H1 (cell line): Measurements from ENCODE around the gene PEAK1. TPM values are rescaled to one million over a fixed set of nuclear protein-coding genes. Genes with fewer than 3 reads are reported as not detected.

Experiments
- CTCF ChIA-PET: fragments of 300-600 bp; sonication (Branson Sonifier 250); formaldehyde crosslinking; loops from one replicate; lab custom pipeline; 2021; ENCODE audit not compliant: partially characterized antibody; lab: Charles Lee
- POLR2A ChIA-PET: fragments of 300-600 bp; sonication (Branson Sonifier 250); formaldehyde crosslinking; loops from one replicate; lab custom pipeline; 2021; ENCODE audit warnings: inconsistent platforms; ENCODE audit not compliant: partially characterized antibody; lab: Charles Lee
- DNase-seq, 2 experiments: peaks; one replicate each; pipeline versions ENCODE4 v3.0.0 to v3.0.0-alpha.2; 2010 to 2022; ENCODE audit warnings: low spot score in 2 of 2, low read depth in 1 of 2, mixed read lengths in 1 of 2
- FAIRE-seq: peaks from 2 replicates; lab custom pipeline; 2011; peaks lifted over from hg19 to GRCh38; lab: Jason Lieb, UNC
- H2AFZ ChIP-seq: 2 replicates; pipeline ENCODE4 v1.8.1; 2012; ENCODE audit warnings: low read length, inconsistent platforms
- H2AK5ac ChIP-seq: 2 replicates; pipeline ENCODE4 v1.6.1; 2013; ENCODE audit warnings: low read depth, low read length
- H2BK120ac ChIP-seq: replicated peaks from 2 replicates; pipeline ENCODE3; 2013; ENCODE audit warnings: low read depth, low read length, inconsistent platforms
- H2BK12ac ChIP-seq: 2 replicates; pipeline ENCODE4 v1.6.1; 2013; ENCODE audit warnings: low read depth, low read length
- H2BK15ac ChIP-seq: 2 replicates; pipeline ENCODE4 v1.6.1; 2013; ENCODE audit warnings: low read length
- H2BK20ac ChIP-seq: 2 replicates; pipeline ENCODE4 v1.6.1; 2013; ENCODE audit warnings: low read length
- H2BK5ac ChIP-seq: 2 replicates; pipeline ENCODE4 v1.6.1; 2013; ENCODE audit warnings: low read depth, low read length
- H3K14ac ChIP-seq: 2 replicates; pipeline ENCODE4 v1.6.1; 2013; ENCODE audit warnings: inconsistent platforms; ENCODE audit not compliant: insufficient read length
- H3K18ac ChIP-seq: 2 replicates; pipeline ENCODE4 v1.6.1; 2013; ENCODE audit warnings: low read length; ENCODE audit errors: extremely low read depth
- H3K23ac ChIP-seq: 2 replicates; pipeline ENCODE4 v1.6.1; 2013; ENCODE audit warnings: inconsistent platforms; ENCODE audit not compliant: insufficient read length
- H3K23me2 ChIP-seq: 2 replicates; pipeline ENCODE4 v1.6.1; 2013; ENCODE audit warnings: low read depth, low read length
- H3K27ac ChIP-seq: 2 replicates; pipeline ENCODE4 v1.6.1; 2011; ENCODE audit warnings: low read depth, low read length, inconsistent platforms
- H3K27me3 ChIP-seq, 4 experiments: replicated peaks in 1 of 4; 1 replicate in 1 of 4; 2 replicates in 3 of 4; pipeline versions ENCODE4 v1.6.1 to v1.8.1; 2011 to 2013; ENCODE audit warnings: low read length in 3 of 4, mild to moderate bottlenecking in 3 of 4, inconsistent platforms in 2 of 4, mixed read lengths in 2 of 4, moderate library complexity in 1 of 4; ENCODE audit not compliant: control insufficient read depth in 3 of 4, insufficient read depth in 3 of 4; ENCODE audit errors: extremely low read depth in 1 of 4
- H3K36me3 ChIP-seq, 4 experiments: 2 replicates each; pipeline versions ENCODE4 v1.6.1 to v1.8.1; 2011 to 2013; ENCODE audit warnings: mild to moderate bottlenecking in 4 of 4, low read length in 3 of 4, moderate library complexity in 2 of 4, control low read depth in 1 of 4, inconsistent platforms in 1 of 4; ENCODE audit not compliant: insufficient read depth in 4 of 4, control insufficient read depth in 2 of 4
- H3K4ac ChIP-seq: replicated peaks from 2 replicates; pipeline ENCODE3; 2013; ENCODE audit warnings: low read length, low read depth, mixed read lengths, inconsistent platforms; ENCODE audit not compliant: insufficient read length
- H3K4me1 ChIP-seq, 4 experiments: replicated peaks in 1 of 4; 1 replicate in 1 of 4; 2 replicates in 3 of 4; pipeline versions ENCODE4 v1.6.1 to v1.8.1; 2011 to 2013; ENCODE audit warnings: low read length in 3 of 4, inconsistent platforms in 2 of 4, mixed read lengths in 1 of 4; ENCODE audit not compliant: insufficient read depth in 4 of 4, control insufficient read depth in 3 of 4
- H3K4me2 ChIP-seq, 2 experiments: 2 replicates each; pipeline versions ENCODE4 v1.6.1 to v1.8.1; 2011 to 2013; ENCODE audit warnings: low read depth in 2 of 2, low read length in 2 of 2, control low read depth in 1 of 2, inconsistent platforms in 1 of 2, mild to moderate bottlenecking in 1 of 2; ENCODE audit not compliant: insufficient read depth in 1 of 2
- H3K4me3 ChIP-seq, 4 experiments: fragments of 200-600, 300-600 bp in 1 of 4; sonication (generic), shearing (Covaris generic), sonication (Bioruptor Twin) in 1 of 4; 2 replicates each; pipeline versions ENCODE4 v1.5.1 to v1.8.1; 2011 to 2016; ENCODE audit warnings: low read length in 4 of 4, low read depth in 3 of 4, control low read depth in 2 of 4, inconsistent platforms in 2 of 4, mild to moderate bottlenecking in 2 of 4, mixed read lengths in 1 of 4, moderate library complexity in 1 of 4; ENCODE audit not compliant: insufficient read depth in 2 of 4; ENCODE audit errors: extremely low read depth in 1 of 4
- H3K56ac ChIP-seq: replicated peaks from 2 replicates; pipeline ENCODE3; 2013; ENCODE audit warnings: low read depth, mild to moderate bottlenecking, mixed read lengths, low read length, inconsistent platforms; ENCODE audit not compliant: insufficient read length
- H3K79me1 ChIP-seq: 2 replicates; pipeline ENCODE4 v1.6.1; 2013; ENCODE audit warnings: low read depth, low read length, control low read depth
- H3K79me2 ChIP-seq, 2 experiments: 2 replicates each; pipeline versions ENCODE4 v1.6.1 to v1.8.1; 2012 to 2013; ENCODE audit warnings: low read length in 2 of 2, mild to moderate bottlenecking in 2 of 2, inconsistent platforms in 1 of 2; ENCODE audit not compliant: insufficient read depth in 2 of 2, control insufficient read depth in 1 of 2
- H3K9ac ChIP-seq, 4 experiments: replicated peaks in 1 of 4; 1 replicate in 1 of 4; 2 replicates in 3 of 4; pipeline versions ENCODE4 v1.6.1 to v1.8.1; 2011 to 2013; ENCODE audit warnings: low read depth in 3 of 4, low read length in 3 of 4, control low read depth in 2 of 4, mild to moderate bottlenecking in 2 of 4, moderate library complexity in 2 of 4, inconsistent platforms in 1 of 4; ENCODE audit errors: extremely low read depth in 1 of 4
- H3K9me3 ChIP-seq, 2 experiments: 2 replicates each; pipeline versions ENCODE4 v1.6.1 to v1.8.1; 2012 to 2013; ENCODE audit warnings: mild to moderate bottlenecking in 2 of 2, moderate library complexity in 2 of 2, control low read depth in 1 of 2, inconsistent platforms in 1 of 2, low read depth in 1 of 2, low read length in 1 of 2, mixed read lengths in 1 of 2; ENCODE audit not compliant: insufficient read depth in 2 of 2
- H4K20me1 ChIP-seq, 2 experiments: replicated peaks in 1 of 2; 2 replicates each; pipeline versions ENCODE3 to v1.8.1; 2011 to 2013; ENCODE audit warnings: inconsistent platforms in 2 of 2, low read length in 2 of 2, mild to moderate bottlenecking in 1 of 2; ENCODE audit not compliant: insufficient read depth in 2 of 2, control insufficient read depth in 1 of 2
- H4K5ac ChIP-seq: 2 replicates; pipeline ENCODE4 v1.6.1; 2013; ENCODE audit warnings: low read length, low read depth, mixed read lengths, inconsistent platforms; ENCODE audit not compliant: insufficient read length
- H4K8ac ChIP-seq: 2 replicates; pipeline ENCODE4 v1.8.0; 2013; ENCODE audit warnings: mild to moderate bottlenecking, moderate library complexity, low read length, inconsistent platforms; ENCODE audit not compliant: insufficient read depth; ENCODE audit errors: extremely low read depth
- H4K91ac ChIP-seq: replicated peaks from 2 replicates; pipeline ENCODE3; 2013; ENCODE audit warnings: low read length, mixed read lengths, inconsistent platforms; ENCODE audit not compliant: insufficient read length
- SIN3A ChIP-seq, 2 experiments: IDR thresholded peaks in 1 of 2; conservative IDR thresholded peaks in 1 of 2; 2 replicates each; pipeline ENCODE4 v1.6.1; 2011 to 2012; ENCODE audit warnings: low read length in 2 of 2, improper control_type of control experiment in 1 of 2, low read depth in 1 of 2, mild to moderate bottlenecking in 1 of 2
- TAF1 ChIP-seq: IDR thresholded peaks from 2 replicates; pipeline ENCODE4 v1.6.1; 2011; ENCODE audit warnings: mild to moderate bottlenecking, low read depth, low read length
- TAF7 ChIP-seq: optimal IDR thresholded peaks from 2 replicates; pipeline ENCODE3; 2011; ENCODE audit warnings: low read depth, mild to moderate bottlenecking, inconsistent platforms, low read length, moderate library complexity, borderline replicate concordance
- WGBS, 2 experiments: shearing (Covaris generic) in 1 of 2; methylation state at CpG; one replicate each; pipeline versions ENCODE4 v1.1.6 to v1.1.7; 2013 to 2015; ENCODE audit warnings: low lambda C conversion rate in 2 of 2, mixed read lengths in 2 of 2, inconsistent platforms in 1 of 2, low coverage in 1 of 2, missing lambda C conversion rate in 1 of 2; ENCODE audit not compliant: insufficient replicate concordance in 2 of 2, insufficient coverage in 1 of 2, insufficient read length in 1 of 2; ENCODE audit errors: extremely low coverage in 1 of 2, missing lambda C conversion rate in 1 of 2; 5-methylcytosine and 5-hydroxymethylcytosine counted together
- polyA plus RNA-seq, 7 experiments: library from polyadenylated mRNA; depleted of rRNA in 3 of 7; stranded (reverse) in 5 of 7; unstranded in 2 of 7; fragments of >200 nt in 5 of 7; fragments of 200-250 nt in 2 of 7; gene quantifications; 1 replicate in 5 of 7; 2 replicates in 1 of 7; 4 replicates in 1 of 7; pipeline versions ENCODE4 v1.2.1 to v1.2.3, GENCODE V29; 2011 to 2013; ENCODE audit warnings: missing spikeins in 2 of 7, mixed read lengths in 2 of 7
- total RNA-seq: library from RNA; stranded (reverse); fragmentation: NEBNext Ultra II Directional; extraction: Animal tissue kit (Norgen Biotek cat#: 25700); gene quantifications from 2 replicates; pipeline ENCODE4 v1.2.1, GENCODE V29; 2021

PEAK1 gene
- total and polyA plus RNA-seq, 2 of the 8 experiments (the other 6 are each of a cell fraction or from before 2014, with no cell fraction given), result 8.8 to 44.8 TPM

- Histone ChIP-seq H4K91ac (no peak overlapping the region), H3K14ac (no peak overlapping the region), H2BK120ac (no peak overlapping the region), H3K9ac (no peak overlapping the region), H2BK15ac (no peak overlapping the region), H2BK20ac (no peak overlapping the region), H3K4ac (no peak overlapping the region), H4K5ac (no peak overlapping the region), H4K20me1 (peaks cover 1 to 4% of the 10 kb centered on the region in 2 experiments), H3K56ac (no peak overlapping the region), H3K23ac (no peak overlapping the region), H3K4me2 (no peak overlapping the region), H2BK12ac (no peak overlapping the region), H3K4me3 (no peak overlapping the region), H2AK5ac (no peak overlapping the region), H3K27ac (no peak overlapping the region), H3K27me3 (no peaks in the 10 kb centered on the region), H4K8ac (no peak overlapping the region), H3K23me2 (no peaks in the 10 kb centered on the region), H2AFZ (no peak overlapping the region), H3K18ac (no peak overlapping the region), H3K36me3 (no peaks in the 10 kb centered on the region; a peak in 1 of 8 replicates), H3K9me3 (no peaks in the 10 kb centered on the region), H3K79me1 (no peaks in the 10 kb centered on the region), H2BK5ac (no peak overlapping the region), H3K4me1 (no peaks in the 10 kb centered on the region), H3K79me2 (peaks cover 0 to 39% of the 10 kb centered on the region in 2 experiments; a peak in 2 of 4 replicates)
- ChIA-PET CTCF (interaction anchor here (1.2 kb wide), 1 partner anchor 10 kb away, joined by 3 read pairs; no protein-coding TSS in a partner anchor), POLR2A (interaction anchor here (1.3 kb wide), 2 partner anchors 11 to 60 kb away, joined by 3 to 4 read pairs; no protein-coding TSS in a partner anchor)
- no peak for FAIRE-seq
- no peak for DNase-seq
- TF ChIP-seq TAF7 (no peak), SIN3A (conservative IDR thresholded peaks at IDR 0.05 in 1 of 2, IDR thresholded peaks at IDR 0.05 in 1 of 2; ENCODE audit: low read depth in 1 of 2, low read length in 2 of 2) (no peak), TAF1 (no peak)
- 89% methylated on average over 2 of the region's 2 CpGs; no CpG with 5 or more reads in 1 of the 2 experiments for WGBS, 2 experiments
Measured at GRCh38 chr15:77436822-77437221, 16.9 kb upstream of the PEAK1 start.
